WTC11 (cell line): ENCODE results near the gene PLA2G4E. TPM values are rescaled to one million over a fixed set of nuclear protein-coding genes. Genes with fewer than 3 reads are reported as not detected.

Experiments used
- CBFB ChIP-seq: sonication (generic); formaldehyde crosslinking; IDR thresholded peaks from 2 replicates; pipeline ENCODE4 v1.8.1; 2022; ENCODE audit warnings: mild to moderate bottlenecking, low read depth, missing genetic modification reagents
- CREM ChIP-seq: sonication (generic); formaldehyde crosslinking; IDR thresholded peaks from 2 replicates; pipeline ENCODE4 v1.8.1; 2022; ENCODE audit warnings: mild to moderate bottlenecking, missing genetic modification reagents, moderate library complexity
- ELF4 ChIP-seq: sonication (generic); formaldehyde crosslinking; IDR thresholded peaks from 2 replicates; pipeline ENCODE4 v1.8.1; 2022; ENCODE audit warnings: low read depth, mild to moderate bottlenecking, moderate library complexity, missing genetic modification reagents
- FOXK1 ChIP-seq: sonication (generic); formaldehyde crosslinking; IDR thresholded peaks from 2 replicates; pipeline ENCODE4 v1.8.0; 2022; ENCODE audit warnings: mild to moderate bottlenecking, moderate library complexity, missing genetic modification reagents
- HMGA2 ChIP-seq: fragments of 250-450 bp; sonication (Bioruptor Pico); IDR thresholded peaks from 2 replicates; pipeline ENCODE4 v1.4.0; 2021; ENCODE audit warnings: mild to moderate bottlenecking, moderate library complexity
- IRF2 ChIP-seq: sonication (generic); formaldehyde crosslinking; IDR thresholded peaks from 2 replicates; pipeline ENCODE4 v1.8.0; 2022; ENCODE audit warnings: low read depth, missing genetic modification reagents, borderline replicate concordance
- NR1H2 ChIP-seq: sonication (generic); formaldehyde crosslinking; IDR thresholded peaks from 2 replicates; pipeline ENCODE4 v1.9.0; 2021; ENCODE audit warnings: mild to moderate bottlenecking, moderate library complexity, missing genetic modification reagents
- NR3C1 ChIP-seq: sonication (generic); formaldehyde crosslinking; conservative IDR thresholded peaks from 2 replicates; pipeline ENCODE4 v1.8.1; 2023; ENCODE audit warnings: low read depth, mild to moderate bottlenecking, missing genetic modification reagents
- PRRX2 ChIP-seq: fragments of 250-450 bp; sonication (Bioruptor Pico); IDR thresholded peaks from 2 replicates; pipeline ENCODE4 v1.8.0; 2021; ENCODE audit warnings: mild to moderate bottlenecking
- SMAD4 ChIP-seq: sonication (generic); formaldehyde crosslinking; IDR thresholded peaks from 2 replicates; pipeline ENCODE4 v1.8.0; 2022; ENCODE audit warnings: mild to moderate bottlenecking, missing genetic modification reagents
- TCF7 ChIP-seq: sonication (generic); formaldehyde crosslinking; IDR thresholded peaks from 2 replicates; pipeline ENCODE4 v1.8.0; 2022; ENCODE audit warnings: mild to moderate bottlenecking, low read depth, missing genetic modification reagents, moderate library complexity
- TEAD4 ChIP-seq: sonication (generic); formaldehyde crosslinking; IDR thresholded peaks from 2 replicates; pipeline ENCODE4 v1.8.0; 2022; ENCODE audit warnings: mild to moderate bottlenecking, missing genetic modification reagents
- TP53 ChIP-seq: sonication (generic); formaldehyde crosslinking; IDR thresholded peaks from 2 replicates; pipeline ENCODE4 v1.8.1; 2023; ENCODE audit warnings: mild to moderate bottlenecking, missing genetic modification reagents
- ZBTB21 ChIP-seq: sonication (generic); formaldehyde crosslinking; IDR thresholded peaks from 2 replicates; pipeline ENCODE4 v1.8.1; 2023; ENCODE audit warnings: mild to moderate bottlenecking, missing genetic modification reagents, borderline replicate concordance
- ZNF121 ChIP-seq: sonication (generic); formaldehyde crosslinking; IDR thresholded peaks from 2 replicates; pipeline ENCODE4 v1.8.0; 2023; ENCODE audit warnings: missing genetic modification reagents
- ZNF263 ChIP-seq: sonication (generic); formaldehyde crosslinking; IDR thresholded peaks from 2 replicates; pipeline ENCODE4 v1.8.1; 2022; ENCODE audit warnings: low read depth, mild to moderate bottlenecking, moderate library complexity, missing genetic modification reagents
- ZNF317 ChIP-seq: sonication (generic); formaldehyde crosslinking; IDR thresholded peaks from 2 replicates; pipeline ENCODE4 v1.8.1; 2023; ENCODE audit warnings: low read depth, mild to moderate bottlenecking, moderate library complexity, missing genetic modification reagents, borderline replicate concordance
- ZNF396 ChIP-seq: fragments of 250-450 bp; sonication (Bioruptor Pico); IDR thresholded peaks from 2 replicates; pipeline ENCODE4 v1.8.0; 2021; ENCODE audit warnings: mild to moderate bottlenecking, moderate library complexity, borderline replicate concordance
- ZNF416 ChIP-seq: fragments of 250-450 bp; sonication (Bioruptor Pico); IDR thresholded peaks from 2 replicates; pipeline ENCODE4 v1.9.0; 2021; ENCODE audit warnings: mild to moderate bottlenecking, inconsistent platforms
- ZNF423 ChIP-seq: fragments of 250-450 bp; sonication (Bioruptor Pico); IDR thresholded peaks from 2 replicates; pipeline ENCODE4 v2.1.2; 2022; ENCODE audit warnings: mild to moderate bottlenecking, moderate library complexity
- total RNA-seq: library from RNA; stranded (reverse); gene quantifications from 3 replicates; pipeline ENCODE4 v1.2.3, GENCODE V29; 2021
- TF ChIP-seq, protein P1 (sequence below): sonication (generic); formaldehyde crosslinking; IDR thresholded peaks from 2 replicates; pipeline ENCODE4 v1.8.0; 2022; ENCODE audit warnings: mild to moderate bottlenecking, missing genetic modification reagents
- TF ChIP-seq, protein P2 (sequence below): fragments of 250-450 bp; sonication (Bioruptor Pico); IDR thresholded peaks from 2 replicates; pipeline ENCODE4 v1.8.0; 2021; ENCODE audit warnings: mild to moderate bottlenecking
- TF ChIP-seq, protein P3 (sequence below): sonication (generic); formaldehyde crosslinking; IDR thresholded peaks from 2 replicates; pipeline ENCODE4 v1.8.1; 2022; ENCODE audit warnings: low read depth, mild to moderate bottlenecking, moderate library complexity, missing genetic modification reagents, borderline replicate concordance
- TF ChIP-seq, protein P4 (sequence below): sonication (generic); formaldehyde crosslinking; IDR thresholded peaks from 2 replicates; pipeline ENCODE4 v1.8.1; 2022; ENCODE audit warnings: mild to moderate bottlenecking, missing genetic modification reagents, moderate library complexity, borderline replicate concordance
- TF ChIP-seq, protein P5 (sequence below): sonication (generic); formaldehyde crosslinking; IDR thresholded peaks from 2 replicates; pipeline ENCODE4 v1.8.0; 2022; ENCODE audit warnings: mild to moderate bottlenecking, missing genetic modification reagents
- TF ChIP-seq, protein P6 (sequence below): sonication (generic); formaldehyde crosslinking; IDR thresholded peaks from 2 replicates; pipeline ENCODE4 v1.8.1; 2023; ENCODE audit warnings: mild to moderate bottlenecking, missing genetic modification reagents
- TF ChIP-seq, protein P7 (sequence below): fragments of 250-450 bp; sonication (Bioruptor Pico); IDR thresholded peaks from 2 replicates; pipeline ENCODE4 v1.9.0; 2021; ENCODE audit warnings: mild to moderate bottlenecking, borderline replicate concordance

PLA2G4E gene
- total RNA-seq, 1 experiment from 2014 or later: not detected

DNA sequence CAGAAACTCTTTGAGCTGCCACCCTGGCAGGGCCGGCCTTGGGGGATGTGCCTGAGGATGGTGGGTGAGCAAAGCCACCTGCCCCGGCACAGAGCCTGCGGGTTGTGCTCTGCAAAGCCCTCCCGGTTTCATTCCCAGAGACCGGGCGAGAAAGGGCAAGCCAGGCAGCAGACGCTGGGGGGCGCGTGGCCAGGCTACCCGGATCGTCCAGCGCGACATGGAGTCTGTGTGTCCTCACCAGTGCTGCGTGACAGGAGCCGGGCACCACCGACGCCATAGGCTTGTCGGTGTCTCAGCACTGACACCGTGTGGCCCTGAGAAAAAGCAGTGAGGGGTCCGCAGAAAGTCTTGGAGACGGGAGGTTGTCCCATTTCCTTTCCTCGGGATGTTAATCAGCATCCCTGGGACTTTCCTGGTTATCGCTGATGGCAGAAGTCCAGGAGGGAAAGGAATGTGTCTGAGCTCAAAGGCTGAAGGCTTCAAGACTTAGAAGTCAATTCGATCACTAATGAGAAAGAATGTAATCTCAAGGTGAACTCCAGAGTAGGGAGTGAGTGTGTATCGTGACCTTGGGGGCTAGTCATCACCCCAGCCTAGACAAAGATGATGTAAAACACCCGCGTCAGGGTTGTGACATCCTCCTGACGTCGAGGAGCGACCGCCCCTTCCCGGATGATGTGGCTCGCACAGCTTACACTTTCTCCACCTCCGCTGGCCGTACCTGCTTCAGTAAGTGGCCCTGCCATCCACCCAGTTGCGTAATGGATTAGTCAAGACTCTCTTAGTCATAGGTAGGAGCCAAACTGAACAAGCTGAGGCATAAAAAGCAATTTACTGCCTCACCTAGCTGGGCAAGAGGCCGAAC is 36.3 kb upstream of the PLA2G4E start (continued):
- TF ChIP-seq, protein P1, sequence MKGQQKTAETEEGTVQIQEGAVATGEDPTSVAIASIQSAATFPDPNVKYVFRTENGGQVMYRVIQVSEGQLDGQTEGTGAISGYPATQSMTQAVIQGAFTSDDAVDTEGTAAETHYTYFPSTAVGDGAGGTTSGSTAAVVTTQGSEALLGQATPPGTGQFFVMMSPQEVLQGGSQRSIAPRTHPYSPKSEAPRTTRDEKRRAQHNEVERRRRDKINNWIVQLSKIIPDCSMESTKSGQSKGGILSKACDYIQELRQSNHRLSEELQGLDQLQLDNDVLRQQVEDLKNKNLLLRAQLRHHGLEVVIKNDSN (CRISPR knock-in tag): peak; percentile 57; the same call in 1 of the 2 replicates
- TF ChIP-seq HMGA2: no peak
- TF ChIP-seq PRRX2 (CRISPR knock-in tag): no peak
- no peak for TF ChIP-seq TCF7 (CRISPR knock-in tag)
- no peak for TF ChIP-seq CREM (CRISPR knock-in tag)
- no peak for TF ChIP-seq ZNF396 (CRISPR knock-in tag)
- TF ChIP-seq, protein P2, sequence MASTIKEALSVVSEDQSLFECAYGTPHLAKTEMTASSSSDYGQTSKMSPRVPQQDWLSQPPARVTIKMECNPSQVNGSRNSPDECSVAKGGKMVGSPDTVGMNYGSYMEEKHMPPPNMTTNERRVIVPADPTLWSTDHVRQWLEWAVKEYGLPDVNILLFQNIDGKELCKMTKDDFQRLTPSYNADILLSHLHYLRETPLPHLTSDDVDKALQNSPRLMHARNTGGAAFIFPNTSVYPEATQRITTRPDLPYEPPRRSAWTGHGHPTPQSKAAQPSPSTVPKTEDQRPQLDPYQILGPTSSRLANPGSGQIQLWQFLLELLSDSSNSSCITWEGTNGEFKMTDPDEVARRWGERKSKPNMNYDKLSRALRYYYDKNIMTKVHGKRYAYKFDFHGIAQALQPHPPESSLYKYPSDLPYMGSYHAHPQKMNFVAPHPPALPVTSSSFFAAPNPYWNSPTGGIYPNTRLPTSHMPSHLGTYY (CRISPR knock-in tag): peak; percentile 11; the same call in 1 of the 2 replicates
- no peak for TF ChIP-seq ZNF416
- no peak for TF ChIP-seq TP53 (CRISPR knock-in tag)
- no peak; the same call in 1 of the 2 replicates for TF ChIP-seq ZNF121 (CRISPR knock-in tag)
- no peak for TF ChIP-seq SMAD4 (CRISPR knock-in tag)
- no peak for TF ChIP-seq ZBTB21 (CRISPR knock-in tag)
- no peak for TF ChIP-seq NR1H2
- peak; percentile 52; the same call in 1 of the 2 replicates for TF ChIP-seq ZNF423 (CRISPR knock-in tag)
- peak; percentile 50; the same call in 1 of the 2 replicates for TF ChIP-seq FOXK1 (CRISPR knock-in tag)
- TF ChIP-seq ELF4 (CRISPR knock-in tag): no peak
- TF ChIP-seq, protein P3, sequence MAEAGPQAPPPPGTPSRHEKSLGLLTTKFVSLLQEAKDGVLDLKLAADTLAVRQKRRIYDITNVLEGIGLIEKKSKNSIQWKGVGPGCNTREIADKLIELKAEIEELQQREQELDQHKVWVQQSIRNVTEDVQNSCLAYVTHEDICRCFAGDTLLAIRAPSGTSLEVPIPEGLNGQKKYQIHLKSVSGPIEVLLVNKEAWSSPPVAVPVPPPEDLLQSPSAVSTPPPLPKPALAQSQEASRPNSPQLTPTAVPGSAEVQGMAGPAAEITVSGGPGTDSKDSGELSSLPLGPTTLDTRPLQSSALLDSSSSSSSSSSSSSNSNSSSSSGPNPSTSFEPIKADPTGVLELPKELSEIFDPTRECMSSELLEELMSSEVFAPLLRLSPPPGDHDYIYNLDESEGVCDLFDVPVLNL (CRISPR knock-in tag): no peak
- no peak for TF ChIP-seq TEAD4 (CRISPR knock-in tag)
- TF ChIP-seq CBFB (CRISPR knock-in tag): no peak
- TF ChIP-seq, protein P4, sequence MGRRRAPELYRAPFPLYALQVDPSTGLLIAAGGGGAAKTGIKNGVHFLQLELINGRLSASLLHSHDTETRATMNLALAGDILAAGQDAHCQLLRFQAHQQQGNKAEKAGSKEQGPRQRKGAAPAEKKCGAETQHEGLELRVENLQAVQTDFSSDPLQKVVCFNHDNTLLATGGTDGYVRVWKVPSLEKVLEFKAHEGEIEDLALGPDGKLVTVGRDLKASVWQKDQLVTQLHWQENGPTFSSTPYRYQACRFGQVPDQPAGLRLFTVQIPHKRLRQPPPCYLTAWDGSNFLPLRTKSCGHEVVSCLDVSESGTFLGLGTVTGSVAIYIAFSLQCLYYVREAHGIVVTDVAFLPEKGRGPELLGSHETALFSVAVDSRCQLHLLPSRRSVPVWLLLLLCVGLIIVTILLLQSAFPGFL (CRISPR knock-in tag): no peak
- no peak for TF ChIP-seq IRF2
- TF ChIP-seq, protein P5, sequence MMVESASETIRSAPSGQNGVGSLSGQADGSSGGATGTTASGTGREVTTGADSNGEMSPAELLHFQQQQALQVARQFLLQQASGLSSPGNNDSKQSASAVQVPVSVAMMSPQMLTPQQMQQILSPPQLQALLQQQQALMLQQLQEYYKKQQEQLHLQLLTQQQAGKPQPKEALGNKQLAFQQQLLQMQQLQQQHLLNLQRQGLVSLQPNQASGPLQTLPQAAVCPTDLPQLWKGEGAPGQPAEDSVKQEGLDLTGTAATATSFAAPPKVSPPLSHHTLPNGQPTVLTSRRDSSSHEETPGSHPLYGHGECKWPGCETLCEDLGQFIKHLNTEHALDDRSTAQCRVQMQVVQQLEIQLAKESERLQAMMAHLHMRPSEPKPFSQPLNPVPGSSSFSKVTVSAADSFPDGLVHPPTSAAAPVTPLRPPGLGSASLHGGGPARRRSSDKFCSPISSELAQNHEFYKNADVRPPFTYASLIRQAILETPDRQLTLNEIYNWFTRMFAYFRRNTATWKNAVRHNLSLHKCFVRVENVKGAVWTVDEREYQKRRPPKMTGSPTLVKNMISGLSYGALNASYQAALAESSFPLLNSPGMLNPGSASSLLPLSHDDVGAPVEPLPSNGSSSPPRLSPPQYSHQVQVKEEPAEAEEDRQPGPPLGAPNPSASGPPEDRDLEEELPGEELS (CRISPR knock-in tag): no peak
- TF ChIP-seq, protein P6, sequence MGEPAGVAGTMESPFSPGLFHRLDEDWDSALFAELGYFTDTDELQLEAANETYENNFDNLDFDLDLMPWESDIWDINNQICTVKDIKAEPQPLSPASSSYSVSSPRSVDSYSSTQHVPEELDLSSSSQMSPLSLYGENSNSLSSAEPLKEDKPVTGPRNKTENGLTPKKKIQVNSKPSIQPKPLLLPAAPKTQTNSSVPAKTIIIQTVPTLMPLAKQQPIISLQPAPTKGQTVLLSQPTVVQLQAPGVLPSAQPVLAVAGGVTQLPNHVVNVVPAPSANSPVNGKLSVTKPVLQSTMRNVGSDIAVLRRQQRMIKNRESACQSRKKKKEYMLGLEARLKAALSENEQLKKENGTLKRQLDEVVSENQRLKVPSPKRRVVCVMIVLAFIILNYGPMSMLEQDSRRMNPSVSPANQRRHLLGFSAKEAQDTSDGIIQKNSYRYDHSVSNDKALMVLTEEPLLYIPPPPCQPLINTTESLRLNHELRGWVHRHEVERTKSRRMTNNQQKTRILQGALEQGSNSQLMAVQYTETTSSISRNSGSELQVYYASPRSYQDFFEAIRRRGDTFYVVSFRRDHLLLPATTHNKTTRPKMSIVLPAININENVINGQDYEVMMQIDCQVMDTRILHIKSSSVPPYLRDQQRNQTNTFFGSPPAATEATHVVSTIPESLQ (CRISPR knock-in tag): no peak
- no peak for TF ChIP-seq ZNF317 (CRISPR knock-in tag)
- no peak for TF ChIP-seq NR3C1 (CRISPR knock-in tag)
- TF ChIP-seq, protein P7, sequence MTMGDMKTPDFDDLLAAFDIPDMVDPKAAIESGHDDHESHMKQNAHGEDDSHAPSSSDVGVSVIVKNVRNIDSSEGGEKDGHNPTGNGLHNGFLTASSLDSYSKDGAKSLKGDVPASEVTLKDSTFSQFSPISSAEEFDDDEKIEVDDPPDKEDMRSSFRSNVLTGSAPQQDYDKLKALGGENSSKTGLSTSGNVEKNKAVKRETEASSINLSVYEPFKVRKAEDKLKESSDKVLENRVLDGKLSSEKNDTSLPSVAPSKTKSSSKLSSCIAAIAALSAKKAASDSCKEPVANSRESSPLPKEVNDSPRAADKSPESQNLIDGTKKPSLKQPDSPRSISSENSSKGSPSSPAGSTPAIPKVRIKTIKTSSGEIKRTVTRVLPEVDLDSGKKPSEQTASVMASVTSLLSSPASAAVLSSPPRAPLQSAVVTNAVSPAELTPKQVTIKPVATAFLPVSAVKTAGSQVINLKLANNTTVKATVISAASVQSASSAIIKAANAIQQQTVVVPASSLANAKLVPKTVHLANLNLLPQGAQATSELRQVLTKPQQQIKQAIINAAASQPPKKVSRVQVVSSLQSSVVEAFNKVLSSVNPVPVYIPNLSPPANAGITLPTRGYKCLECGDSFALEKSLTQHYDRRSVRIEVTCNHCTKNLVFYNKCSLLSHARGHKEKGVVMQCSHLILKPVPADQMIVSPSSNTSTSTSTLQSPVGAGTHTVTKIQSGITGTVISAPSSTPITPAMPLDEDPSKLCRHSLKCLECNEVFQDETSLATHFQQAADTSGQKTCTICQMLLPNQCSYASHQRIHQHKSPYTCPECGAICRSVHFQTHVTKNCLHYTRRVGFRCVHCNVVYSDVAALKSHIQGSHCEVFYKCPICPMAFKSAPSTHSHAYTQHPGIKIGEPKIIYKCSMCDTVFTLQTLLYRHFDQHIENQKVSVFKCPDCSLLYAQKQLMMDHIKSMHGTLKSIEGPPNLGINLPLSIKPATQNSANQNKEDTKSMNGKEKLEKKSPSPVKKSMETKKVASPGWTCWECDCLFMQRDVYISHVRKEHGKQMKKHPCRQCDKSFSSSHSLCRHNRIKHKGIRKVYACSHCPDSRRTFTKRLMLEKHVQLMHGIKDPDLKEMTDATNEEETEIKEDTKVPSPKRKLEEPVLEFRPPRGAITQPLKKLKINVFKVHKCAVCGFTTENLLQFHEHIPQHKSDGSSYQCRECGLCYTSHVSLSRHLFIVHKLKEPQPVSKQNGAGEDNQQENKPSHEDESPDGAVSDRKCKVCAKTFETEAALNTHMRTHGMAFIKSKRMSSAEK: no peak
- no peak for TF ChIP-seq ZNF263
